Measurements from ENCODE around the gene SNTB2.

DNA sequence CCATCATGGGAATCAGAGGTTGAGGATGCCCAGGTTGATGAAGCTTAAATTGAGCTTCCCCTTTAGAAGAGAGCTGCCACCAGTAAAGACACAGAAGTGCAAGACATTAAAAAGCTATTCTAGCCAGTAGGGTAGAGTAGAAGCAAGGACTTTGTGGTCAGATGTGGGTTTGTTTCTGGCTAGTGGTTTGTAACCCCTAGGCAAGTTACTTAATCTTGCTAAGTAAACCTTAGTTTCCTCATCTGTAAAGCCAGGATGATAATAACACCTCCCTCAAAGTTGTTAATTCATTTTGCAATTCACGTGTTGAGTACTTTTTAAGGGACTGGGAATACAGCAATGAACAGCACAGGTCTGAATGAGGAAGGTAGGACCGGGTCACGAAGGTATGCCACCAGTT, 3.6 kb downstream of the SNTB2 start:
- TF ChIP-seq, protein P1, sequence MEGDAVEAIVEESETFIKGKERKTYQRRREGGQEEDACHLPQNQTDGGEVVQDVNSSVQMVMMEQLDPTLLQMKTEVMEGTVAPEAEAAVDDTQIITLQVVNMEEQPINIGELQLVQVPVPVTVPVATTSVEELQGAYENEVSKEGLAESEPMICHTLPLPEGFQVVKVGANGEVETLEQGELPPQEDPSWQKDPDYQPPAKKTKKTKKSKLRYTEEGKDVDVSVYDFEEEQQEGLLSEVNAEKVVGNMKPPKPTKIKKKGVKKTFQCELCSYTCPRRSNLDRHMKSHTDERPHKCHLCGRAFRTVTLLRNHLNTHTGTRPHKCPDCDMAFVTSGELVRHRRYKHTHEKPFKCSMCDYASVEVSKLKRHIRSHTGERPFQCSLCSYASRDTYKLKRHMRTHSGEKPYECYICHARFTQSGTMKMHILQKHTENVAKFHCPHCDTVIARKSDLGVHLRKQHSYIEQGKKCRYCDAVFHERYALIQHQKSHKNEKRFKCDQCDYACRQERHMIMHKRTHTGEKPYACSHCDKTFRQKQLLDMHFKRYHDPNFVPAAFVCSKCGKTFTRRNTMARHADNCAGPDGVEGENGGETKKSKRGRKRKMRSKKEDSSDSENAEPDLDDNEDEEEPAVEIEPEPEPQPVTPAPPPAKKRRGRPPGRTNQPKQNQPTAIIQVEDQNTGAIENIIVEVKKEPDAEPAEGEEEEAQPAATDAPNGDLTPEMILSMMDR (IDR thresholded peaks at IDR 0.05 in 4 of 5, conservative IDR thresholded peaks at IDR 0.05 in 1 of 5), result no peak
- no peak for TF ChIP-seq POLR2A (IDR thresholded peaks at IDR 0.05)
